IPS-NIHi7 (cell line): ENCODE data around the gene VPS8.

ENCODE experiments used
- DNase-seq: peaks from one replicate; pipeline ENCODE4 v3.0.0; 2012; ENCODE audit warnings: mixed read lengths; ENCODE audit errors: extremely low spot score

The VPS8 gene

GRCh38 chr3:185089343-185089742 lies 277.4 kb downstream of the VPS8 start:
- no peak for DNase-seq

DNA sequence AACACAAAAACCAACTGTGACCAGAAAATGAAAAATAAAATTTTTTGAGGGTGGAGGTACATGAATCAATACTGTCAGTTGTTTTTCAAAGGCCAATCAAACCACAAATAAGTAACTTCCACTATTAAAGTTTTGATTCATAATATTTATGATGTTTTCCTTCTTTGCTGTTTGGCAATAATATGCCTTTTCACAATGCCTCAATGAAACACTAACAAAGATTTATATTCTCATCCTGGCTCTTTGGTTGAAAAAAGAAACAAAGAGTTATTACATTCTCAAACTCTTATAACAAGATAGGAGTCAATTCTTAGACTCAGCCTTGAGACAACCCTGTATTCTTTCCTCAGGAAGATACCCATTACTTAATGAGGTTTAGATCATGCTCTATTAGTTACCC lies 277.8 kb downstream of the VPS8 start:
- DNase-seq: no peak

DNA sequence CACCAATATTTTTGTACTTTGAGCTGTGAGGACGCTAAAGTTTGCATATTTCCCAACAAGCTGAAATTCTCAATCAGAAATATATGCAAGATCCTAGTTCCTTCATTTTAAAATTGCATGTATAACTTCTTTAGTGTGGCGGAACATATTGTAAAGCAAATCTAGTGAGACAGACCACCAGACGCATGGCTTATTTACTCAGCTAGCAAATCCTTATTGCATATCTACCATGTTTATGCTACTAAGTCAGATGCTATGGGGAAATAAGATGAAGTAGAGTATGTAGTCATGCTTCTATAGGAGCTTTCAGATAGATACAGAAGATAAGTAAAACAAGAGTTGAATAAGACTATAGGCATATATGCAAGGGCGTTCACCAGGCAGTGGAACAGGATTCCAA lies 278.8 kb downstream of the VPS8 start:
- DNase-seq: no peak

DNA sequence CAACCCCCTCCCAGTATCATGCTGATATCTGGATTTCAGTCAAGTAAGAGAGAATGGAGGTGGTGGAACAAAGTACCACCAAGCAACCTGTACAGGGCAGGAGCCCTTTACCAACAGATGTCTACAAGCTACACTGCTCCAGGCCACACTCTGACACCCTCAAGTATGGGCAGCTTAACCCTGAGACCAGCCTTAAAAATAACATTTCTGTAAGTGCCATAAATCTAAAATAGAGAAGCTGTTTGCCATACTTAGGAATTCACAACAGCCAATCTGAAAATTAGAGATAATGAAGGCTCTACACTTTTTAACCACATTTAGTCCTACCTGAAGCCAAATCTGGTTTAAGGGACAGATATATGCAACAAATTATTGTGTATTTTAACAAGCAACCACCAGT lies 281.1 kb downstream of the VPS8 start:
- DNase-seq: no peak

GRCh38 chr3:185094697-185095096 lies 282.7 kb downstream of the VPS8 start:
- no peak for DNase-seq
